ENCODE measurements around the gene IL1R1. TPM values are rescaled to one million over a fixed set of nuclear protein-coding genes. Genes with fewer than 3 reads are reported as not detected.

Gene IL1R1
- total and polyA plus RNA-seq, 10 of the 15 experiments (the other 5 are each of a cell fraction or from before 2014, with no cell fraction given), result 0.17 to 13.2 (median 0.53) TPM

GRCh38 chr2:102200539-102200938 lies 58.0 kb downstream of the IL1R1 start:
- Histone ChIP-seq H4K20me1 (ENCODE audit: control insufficient read depth, insufficient read depth) (no peaks in the 10 kb centered on the region), H3K4me3 (no peak overlapping the region), H2AFZ (ENCODE audit: control insufficient read depth, low read depth, low read length) (no peak overlapping the region), H3K79me2 (ENCODE audit: control insufficient read depth, insufficient read depth, low read length) (no peaks in the 10 kb centered on the region), H3K27me3 (replicated peaks in 1 of 2; ENCODE audit: control insufficient read depth in 2 of 2, insufficient read depth in 2 of 2, low read length in 1 of 2) (no peaks in the 10 kb centered on the region), H3K4me2 (ENCODE audit: control insufficient read depth, insufficient read depth) (no peak overlapping the region), H3K36me3 (ENCODE audit: control insufficient read depth in 2 of 2, insufficient read depth in 2 of 2, low read length in 1 of 2) (no peaks in the 10 kb centered on the region), H3K9ac (ENCODE audit: control insufficient read depth, insufficient read depth, low read length) (no peak overlapping the region), H3K27ac (ENCODE audit: control insufficient read depth, insufficient read depth) (no peak overlapping the region), H3K9me3 (replicated peaks; ENCODE audit: control insufficient read depth, insufficient read depth, low read length) (no peaks in the 10 kb centered on the region; the same call in 2 of the 3 replicates), H3K4me1 (ENCODE audit: control insufficient read depth, insufficient read depth, low read length) (no peaks in the 10 kb centered on the region)
- BruUV-seq (replicated peaks), result no TSS peak
- ChIA-PET SMC1A (ENCODE audit: uncharacterized antibody, unreplicated experiment) (interaction anchor here (0.6 to 1.4 kb wide), 2 partner anchors 173 to 384 kb away, joined by 3 read pairs; no protein-coding TSS in a partner anchor), CTCF (interaction anchor here (0.8 to 1.4 kb wide), 2 partner anchors 10 to 40 kb away, joined by 3 to 4 read pairs; no protein-coding TSS in a partner anchor), POLR2A (no interaction called here), RAD21 (ENCODE audit: unreplicated experiment) (no interaction called here)
- DNase-seq (ENCODE audit: low read depth, low spot score), result no peak
- in situ Hi-C loops (cut with MboI), result no loop called here
- intact Hi-C loops (cut with micrococcal nuclease; ENCODE audit: unreplicated experiment), result no loop called here
- ATAC-seq, result no peak
- WGBS (ENCODE audit: insufficient coverage, insufficient replicate concordance, low lambda C conversion rate, missing lambda C conversion rate), result 21% methylated on average over 1 of the region's 1 CpG
- no peak for TF ChIP-seq RBBP5 (conservative IDR thresholded peaks at IDR 0.05)
- TF ChIP-seq ZZZ3 (IDR thresholded peaks at IDR 0.05; ENCODE audit: control insufficient read depth, insufficient read length, low read depth), result no peak
- no peak for TF ChIP-seq ZNF687 (IDR thresholded peaks at IDR 0.05)
- TF ChIP-seq ZSCAN29 (IDR thresholded peaks at IDR 0.05), result no peak
- TF ChIP-seq RAD21 (IDR thresholded peaks at IDR 0.05; ENCODE audit: insufficient read depth, low read depth, low read length), result no peak
- FAIRE-seq, result no peak
